ENCODE results near the gene SCRT2.
A peak's percentile ranks its signal among the peaks of the same experiment; 100 is the strongest.

- TF ChIP-seq ZNF232 (CRISPR knock-in tag; IDR thresholded peaks at IDR 0.05): no peak
- TF ChIP-seq, protein P1, sequence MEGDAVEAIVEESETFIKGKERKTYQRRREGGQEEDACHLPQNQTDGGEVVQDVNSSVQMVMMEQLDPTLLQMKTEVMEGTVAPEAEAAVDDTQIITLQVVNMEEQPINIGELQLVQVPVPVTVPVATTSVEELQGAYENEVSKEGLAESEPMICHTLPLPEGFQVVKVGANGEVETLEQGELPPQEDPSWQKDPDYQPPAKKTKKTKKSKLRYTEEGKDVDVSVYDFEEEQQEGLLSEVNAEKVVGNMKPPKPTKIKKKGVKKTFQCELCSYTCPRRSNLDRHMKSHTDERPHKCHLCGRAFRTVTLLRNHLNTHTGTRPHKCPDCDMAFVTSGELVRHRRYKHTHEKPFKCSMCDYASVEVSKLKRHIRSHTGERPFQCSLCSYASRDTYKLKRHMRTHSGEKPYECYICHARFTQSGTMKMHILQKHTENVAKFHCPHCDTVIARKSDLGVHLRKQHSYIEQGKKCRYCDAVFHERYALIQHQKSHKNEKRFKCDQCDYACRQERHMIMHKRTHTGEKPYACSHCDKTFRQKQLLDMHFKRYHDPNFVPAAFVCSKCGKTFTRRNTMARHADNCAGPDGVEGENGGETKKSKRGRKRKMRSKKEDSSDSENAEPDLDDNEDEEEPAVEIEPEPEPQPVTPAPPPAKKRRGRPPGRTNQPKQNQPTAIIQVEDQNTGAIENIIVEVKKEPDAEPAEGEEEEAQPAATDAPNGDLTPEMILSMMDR (IDR thresholded peaks at IDR 0.05 in 2 of 3, conservative IDR thresholded peaks at IDR 0.05 in 1 of 3; ENCODE audit: insufficient read depth in 2 of 3, low read depth in 1 of 3, low read length in 3 of 3): no peak
- TF ChIP-seq, protein P2, sequence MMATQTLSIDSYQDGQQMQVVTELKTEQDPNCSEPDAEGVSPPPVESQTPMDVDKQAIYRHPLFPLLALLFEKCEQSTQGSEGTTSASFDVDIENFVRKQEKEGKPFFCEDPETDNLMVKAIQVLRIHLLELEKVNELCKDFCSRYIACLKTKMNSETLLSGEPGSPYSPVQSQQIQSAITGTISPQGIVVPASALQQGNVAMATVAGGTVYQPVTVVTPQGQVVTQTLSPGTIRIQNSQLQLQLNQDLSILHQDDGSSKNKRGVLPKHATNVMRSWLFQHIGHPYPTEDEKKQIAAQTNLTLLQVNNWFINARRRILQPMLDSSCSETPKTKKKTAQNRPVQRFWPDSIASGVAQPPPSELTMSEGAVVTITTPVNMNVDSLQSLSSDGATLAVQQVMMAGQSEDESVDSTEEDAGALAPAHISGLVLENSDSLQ (IDR thresholded peaks at IDR 0.05): no peak
- TF ChIP-seq PML (IDR thresholded peaks at IDR 0.05; ENCODE audit: low read length): no peak
- peak; percentile 70 for TF ChIP-seq JUND (IDR thresholded peaks at IDR 0.05; ENCODE audit: borderline replicate concordance, low read depth, low read length)
- TF ChIP-seq JUND (tag; IDR thresholded peaks at IDR 0.05; ENCODE audit: borderline replicate concordance, low read depth, low read length): peak; percentile 73; the same call in 2 of the 3 replicates
- 0 out of 2 replicates have a peak, but pooled peaks have one; percentile 35 for TF ChIP-seq JUN (IDR thresholded peaks at IDR 0.05; ENCODE audit: borderline replicate concordance, low read depth, low read length)
- TF ChIP-seq JUN (CRISPR knock-in tag; IDR thresholded peaks at IDR 0.05; ENCODE audit: borderline replicate concordance): no peak
These were observed 54.4 kb downstream of the SCRT2 start for GRCh38 chr20:621125-621756.

All from K562 (cell line).